ENCODE results near the gene OSCAR.
"Not testable (repeated sequence)": the region's sequence is repeated elsewhere in the genome, so short reads cannot be mapped to it uniquely, and the experiment has no call there.

OSCAR gene

GRCh38 chr19:54124393-54124792 lies 23.8 kb upstream of the OSCAR start:
- DNase-seq: no peak

- no peak for DNase-seq
Observed at GRCh38 chr19:54123682-54124081, 23.1 kb upstream of the OSCAR start.

GRCh38 chr19:54121259-54121658 lies 20.7 kb upstream of the OSCAR start:
- no peak for DNase-seq

- DNase-seq: peak; percentile 94
Observed at GRCh38 chr19:54115109-54116063, 14.8 kb upstream of the OSCAR start, which contains the start of the genes PRPF31 and TFPT. PRPF31 (plus strand) TSS chr19:54115754; CDS start chr19:54118279, 2,525 bp downstream. TFPT (minus strand) TSS chr19:54115657; CDS start chr19:54115269, 388 bp downstream.

- DNase-seq: peak; percentile 40
Observed at GRCh38 chr19:54114340-54115108, 13.9 kb upstream of the OSCAR start.

GRCh38 chr19:54109651-54110050 lies 9.0 kb upstream of the OSCAR start:
- DNase-seq: no peak

GRCh38 chr19:54108496-54108895 lies 7.9 kb upstream of the OSCAR start:
- DNase-seq: no peak

- DNase-seq: no peak
Observed at GRCh38 chr19:54107876-54108490, 7.4 kb upstream of the OSCAR start.

GRCh38 chr19:54106716-54107115 lies 6.1 kb upstream of the OSCAR start:
- no peak for DNase-seq

- DNase-seq: no peak
Observed at GRCh38 chr19:54105796-54106195, 5.2 kb upstream of the OSCAR start.

- DNase-seq: no peak
Observed at GRCh38 chr19:54104998-54105715, 4.6 kb upstream of the OSCAR start.

- DNase-seq: peak; percentile 96
Observed at GRCh38 chr19:54102421-54103169, 2.0 kb upstream of the OSCAR start, which contains the start of gene NDUFA3. NDUFA3 (plus strand) TSS chr19:54102855; CDS start chr19:54102879, 24 bp downstream.

- not testable (repeated sequence) for DNase-seq
Observed at GRCh38 chr19:54099903-54100255, 724 bp downstream of the OSCAR start.

- DNase-seq: no peak
Observed at GRCh38 chr19:54099190-54099902, 1.3 kb downstream of the OSCAR start.

- peak; percentile 36 for DNase-seq
Observed at GRCh38 chr19:54096617-54097106, 3.9 kb downstream of the OSCAR start.

- peak; percentile 67 for DNase-seq
Observed at GRCh38 chr19:54095859-54096616, 4.6 kb downstream of the OSCAR start.

- no peak for DNase-seq
Observed at GRCh38 chr19:54095136-54095858, 5.3 kb downstream of the OSCAR start.

- no peak for DNase-seq
Observed at GRCh38 chr19:54094426-54095000, 6.1 kb downstream of the OSCAR start.

GRCh38 chr19:54084410-54084809 lies 16.2 kb downstream of the OSCAR start:
- no peak for DNase-seq

Data from activated T-cell treated with anti-CD3 and anti-CD28 coated beads, Interleukin-2, amount 50 U/mL, for 1 hour (primary cell).